Trophoblast cell (in vitro differentiated cells and primary cell): ENCODE results near the gene WDR86.

Source experiments
- DNase-seq, 2 donors: peaks; one replicate each; pipeline ENCODE4 v3.0.0-alpha.2; 2016
- H2AFZ ChIP-seq: 2 replicates; pipeline ENCODE4 v1.6.1; 2013; ENCODE audit warnings: low read length, moderate library complexity, mild to moderate bottlenecking; ENCODE audit not compliant: insufficient read depth, poor library complexity
- H2AK5ac ChIP-seq: 2 replicates; pipeline ENCODE4 v1.6.1; 2013; ENCODE audit warnings: mild to moderate bottlenecking, low read length
- H2BK120ac ChIP-seq: 2 replicates; pipeline ENCODE4 v1.6.1; 2013; ENCODE audit warnings: low read length, mild to moderate bottlenecking, moderate library complexity; ENCODE audit not compliant: insufficient read depth, poor library complexity
- H2BK12ac ChIP-seq: 2 replicates; pipeline ENCODE4 v1.6.1; 2013; ENCODE audit warnings: mild to moderate bottlenecking, low read length, moderate library complexity
- H2BK5ac ChIP-seq: 2 replicates; pipeline ENCODE4 v1.6.1; 2013; ENCODE audit warnings: low read length, low read depth, moderate library complexity, mild to moderate bottlenecking; ENCODE audit not compliant: poor library complexity
- H3K14ac ChIP-seq: 2 replicates; pipeline ENCODE4 v1.6.1; 2013; ENCODE audit warnings: mild to moderate bottlenecking, low read length
- H3K18ac ChIP-seq: 2 replicates; pipeline ENCODE4 v1.6.1; 2013; ENCODE audit warnings: mild to moderate bottlenecking, low read length
- H3K23ac ChIP-seq: 2 replicates; pipeline ENCODE4 v1.6.1; 2013; ENCODE audit warnings: low read length
- H3K27ac ChIP-seq: 2 replicates; pipeline ENCODE4 v1.5.1; 2013; ENCODE audit warnings: low read depth, mild to moderate bottlenecking, inconsistent platforms, low read length, moderate library complexity
- H3K27me3 ChIP-seq: 2 replicates; pipeline ENCODE4 v1.6.1; 2013; ENCODE audit warnings: inconsistent platforms, mild to moderate bottlenecking, low read length, moderate library complexity; ENCODE audit not compliant: insufficient read depth
- H3K36me3 ChIP-seq, 2 experiments: 1 replicate in 1 of 2; 2 replicates in 1 of 2; pipeline ENCODE4 v1.6.1; 2013; ENCODE audit warnings: low read length in 2 of 2, mild to moderate bottlenecking in 2 of 2, moderate library complexity in 1 of 2; ENCODE audit not compliant: insufficient read depth in 2 of 2, control insufficient read depth in 1 of 2
- H3K4ac ChIP-seq: 2 replicates; pipeline ENCODE4 v1.6.1; 2013; ENCODE audit warnings: low read depth, mild to moderate bottlenecking, low read length, moderate library complexity
- H3K4me1 ChIP-seq, 2 experiments: 1 replicate in 1 of 2; 2 replicates in 1 of 2; pipeline ENCODE4 v1.6.1; 2013; ENCODE audit warnings: low read length in 2 of 2, mild to moderate bottlenecking in 2 of 2, moderate library complexity in 1 of 2; ENCODE audit not compliant: insufficient read depth in 2 of 2, control insufficient read depth in 1 of 2
- H3K4me2 ChIP-seq: 2 replicates; pipeline ENCODE4 v1.6.1; 2013; ENCODE audit warnings: inconsistent platforms, mild to moderate bottlenecking, low read length, moderate library complexity
- H3K4me3 ChIP-seq: 2 replicates; pipeline ENCODE4 v1.5.1; 2013; ENCODE audit warnings: mild to moderate bottlenecking, low read depth, low read length, inconsistent platforms
- H3K79me1 ChIP-seq: one replicate; pipeline ENCODE4 v1.6.1; 2013; ENCODE audit warnings: low read length
- H3K79me2 ChIP-seq: 2 replicates; pipeline ENCODE4 v1.6.1; 2013; ENCODE audit warnings: low read length, mild to moderate bottlenecking; ENCODE audit not compliant: control insufficient read depth, insufficient read depth, poor library complexity
- H3K9ac ChIP-seq: 2 replicates; pipeline ENCODE4 v1.6.1; 2013; ENCODE audit warnings: mild to moderate bottlenecking, low read length
- H3K9me3 ChIP-seq: 2 replicates; pipeline ENCODE4 v1.6.1; 2013; ENCODE audit warnings: low read depth, mild to moderate bottlenecking, control low read depth, inconsistent platforms, low read length; ENCODE audit not compliant: insufficient read depth
- H4K12ac ChIP-seq: 2 replicates; pipeline ENCODE4 v1.6.1; 2013; ENCODE audit warnings: low read depth, mild to moderate bottlenecking, low read length, moderate library complexity
- H4K8ac ChIP-seq: 2 replicates; pipeline ENCODE4 v1.6.1; 2013; ENCODE audit warnings: low read depth, mild to moderate bottlenecking, low read length, moderate library complexity
- H4K91ac ChIP-seq: one replicate; pipeline ENCODE4 v1.6.1; 2013; ENCODE audit warnings: low read depth, mild to moderate bottlenecking, low read length, moderate library complexity
- WGBS: extraction: QIAGEN DNeasy Blood & Tissue Kit; methylation state at CpG from one replicate; pipeline ENCODE4 v1.1.7; 2013; ENCODE audit warnings: missing lambda C conversion rate; ENCODE audit not compliant: insufficient read length, insufficient coverage; ENCODE audit errors: extremely low coverage; 5-methylcytosine and 5-hydroxymethylcytosine counted together

WDR86 gene

GRCh38 chr7:151361193-151361959 lies 48.5 kb downstream of the WDR86 start:
- H3K27ac ChIP-seq: no peak overlapping the region
- H3K23ac ChIP-seq: no peak overlapping the region
- no peak overlapping the region for H2AK5ac ChIP-seq
- H3K18ac ChIP-seq: no peak overlapping the region
- no peaks in the 10 kb centered on the region for H3K79me2 ChIP-seq
- H3K4me3 ChIP-seq: no peak overlapping the region
- H4K8ac ChIP-seq: no peak overlapping the region
- H3K4me1 ChIP-seq: peaks cover 0 to 3% of the 10 kb centered on the region in 2 experiments
- no CpG with 5 or more reads among the region's 3 CpGs for WGBS
- no peak overlapping the region for H3K4ac ChIP-seq
- no peak overlapping the region for H2BK5ac ChIP-seq
- peaks cover 10 to 24% of the 10 kb centered on the region in 2 experiments for H3K36me3 ChIP-seq
- no peak for DNase-seq
- peaks cover 1% of the 10 kb centered on the region for H3K9me3 ChIP-seq
- H4K12ac ChIP-seq: no peak overlapping the region
- H2BK120ac ChIP-seq: no peak overlapping the region
- no peak overlapping the region for H3K14ac ChIP-seq
- no peak overlapping the region for H3K4me2 ChIP-seq
- no peak overlapping the region for H2BK12ac ChIP-seq
- H3K27me3 ChIP-seq: no peaks in the 10 kb centered on the region
- H4K91ac ChIP-seq: no peak overlapping the region
- no peak overlapping the region for H3K9ac ChIP-seq
- H3K79me1 ChIP-seq: peaks cover 2% of the 10 kb centered on the region
- no peak overlapping the region for H2AFZ ChIP-seq

GRCh38 chr7:151352512-151352911 lies 57.3 kb downstream of the WDR86 start:
- WGBS: no CpG with 5 or more reads among the region's 5 CpGs
- H4K91ac ChIP-seq: no peak overlapping the region

DNA sequence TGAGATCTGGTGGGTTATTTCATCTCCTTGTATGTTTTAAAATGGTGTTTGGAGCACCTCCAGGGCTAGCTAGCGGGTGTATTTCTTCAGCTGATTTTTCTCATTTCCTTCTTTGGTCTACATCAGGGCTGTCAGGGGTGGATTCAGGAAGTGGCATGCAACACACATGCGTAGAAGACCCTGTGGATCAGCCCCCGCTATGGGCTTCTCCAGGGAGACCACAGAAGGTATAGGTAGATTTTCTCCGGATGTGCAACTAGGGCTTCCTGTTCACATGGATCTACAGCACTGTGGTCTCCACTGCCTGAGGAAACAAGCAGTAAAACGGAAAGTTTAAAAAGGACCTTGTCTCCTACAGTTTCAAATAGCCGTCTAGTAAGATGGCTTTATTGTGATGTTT lies 57.9 kb downstream of the WDR86 start:
- Histone ChIP-seq H3K9me3 (no peaks in the 10 kb centered on the region), H3K79me1 (no peaks in the 10 kb centered on the region), H2BK5ac (no peak overlapping the region), H3K23ac (no peak overlapping the region), H2AK5ac (no peak overlapping the region), H3K4me2 (no peak overlapping the region), H3K27ac (no peak overlapping the region), H3K9ac (no peak overlapping the region), H4K91ac (no peak overlapping the region), H2BK12ac (no peak overlapping the region), H3K4me3 (no peak overlapping the region), H3K36me3 (peaks cover 20 to 46% of the 10 kb centered on the region in 2 experiments), H3K18ac (no peak overlapping the region), H4K12ac (no peak overlapping the region), H3K4me1 (no peaks in the 10 kb centered on the region), H3K4ac (no peak overlapping the region), H3K14ac (no peak overlapping the region), H3K79me2 (no peaks in the 10 kb centered on the region), H4K8ac (no peak overlapping the region), H2BK120ac (no peak overlapping the region), H2AFZ (no peak overlapping the region), H3K27me3 (no peaks in the 10 kb centered on the region)
- no CpG with 5 or more reads among the region's 6 CpGs for WGBS
- DNase-seq: peak in 1 of 2 donors; percentile 28

More at GRCh38 chr7:151352512-151352911, 57.3 kb downstream of the WDR86 start:
- no peak overlapping the region for H3K4me3 ChIP-seq
- H4K8ac ChIP-seq: no peak overlapping the region
- no peak overlapping the region for H2AK5ac ChIP-seq
- no peak overlapping the region for H3K9ac ChIP-seq
- no peak overlapping the region for H3K14ac ChIP-seq
- H3K18ac ChIP-seq: no peak overlapping the region
- no peaks in the 10 kb centered on the region for H3K9me3 ChIP-seq
- H3K27me3 ChIP-seq: no peaks in the 10 kb centered on the region
- H3K23ac ChIP-seq: no peak overlapping the region
- H2BK12ac ChIP-seq: no peak overlapping the region
- peak in 1 of 2 donors; percentile 24 for DNase-seq
- no peak overlapping the region for H3K4me2 ChIP-seq
- H2AFZ ChIP-seq: no peak overlapping the region
- H2BK120ac ChIP-seq: no peak overlapping the region
- no peak overlapping the region for H3K4ac ChIP-seq
- no peaks in the 10 kb centered on the region for H3K79me2 ChIP-seq
- H4K12ac ChIP-seq: no peak overlapping the region
- H3K36me3 ChIP-seq: peaks cover 17 to 47% of the 10 kb centered on the region in 2 experiments
- no peaks in the 10 kb centered on the region for H3K4me1 ChIP-seq
- no peak overlapping the region for H3K27ac ChIP-seq
- H3K79me1 ChIP-seq: no peaks in the 10 kb centered on the region
- no peak overlapping the region for H2BK5ac ChIP-seq

GRCh38 chr7:151351027-151351426 lies 58.8 kb downstream of the WDR86 start:
- Histone ChIP-seq H2AK5ac (no peak overlapping the region), H2BK12ac (no peak overlapping the region), H3K36me3 (peaks cover 18 to 43% of the 10 kb centered on the region in 2 experiments), H2BK5ac (no peak overlapping the region), H4K12ac (no peak overlapping the region), H3K14ac (no peak overlapping the region), H3K4me2 (no peak overlapping the region), H3K18ac (no peak overlapping the region), H3K79me1 (no peaks in the 10 kb centered on the region), H3K9me3 (no peaks in the 10 kb centered on the region), H3K9ac (no peak overlapping the region), H2AFZ (no peak overlapping the region), H4K91ac (no peak overlapping the region), H4K8ac (no peak overlapping the region), H2BK120ac (no peak overlapping the region), H3K23ac (no peak overlapping the region), H3K4me1 (no peaks in the 10 kb centered on the region), H3K79me2 (no peaks in the 10 kb centered on the region), H3K27ac (no peak overlapping the region), H3K4me3 (no peak overlapping the region), H3K4ac (no peak overlapping the region), H3K27me3 (no peaks in the 10 kb centered on the region)
- no CpG with 5 or more reads among the region's 8 CpGs for WGBS
- DNase-seq: peak in 1 of 2 donors; percentile 28
